ENCODE data around the gene VIPAS39.

GRCh38 chr14:77407158-77407557 is 50.2 kb downstream of the VIPAS39 start:
- TF ChIP-seq TAF1 (IDR thresholded peaks at IDR 0.05; ENCODE audit: low read depth, low read length): no peak
- no peak for TF ChIP-seq POLR2AphosphoS5 (IDR thresholded peaks at IDR 0.05; ENCODE audit: low read depth, low read length)
